Lower lobe of right lung (tissue), 2 donors: ENCODE data around the gene TCF15. TPM values are rescaled to one million over a fixed set of nuclear protein-coding genes. Genes with fewer than 3 reads are reported as not detected.

Experiments used
- ATAC-seq, 2 donors: fragments of 200-7000 bp; cut with Tn5 transposase; one replicate each; pipeline ENCODE4 v1.9.1; 2020 to 2022; ENCODE audit warnings: mild to moderate bottlenecking in 2 of 2, moderate library complexity in 2 of 2
- DNase-seq: peaks from one replicate; pipeline ENCODE4 v3.0.0-alpha.2; 2020
- H3K27ac ChIP-seq: fragments of 200-600 bp; one replicate; pipeline ENCODE4 v1.8.0; 2022
- H3K27me3 ChIP-seq: fragments of 200-600 bp; one replicate; pipeline ENCODE4 v1.8.0; 2022; ENCODE audit warnings: low read depth
- H3K36me3 ChIP-seq: fragments of 200-600 bp; one replicate; pipeline ENCODE4 v1.8.0; 2022; ENCODE audit warnings: mild to moderate bottlenecking
- H3K4me1 ChIP-seq: fragments of 200-600 bp; one replicate; pipeline ENCODE4 v1.8.0; 2022
- H3K4me3 ChIP-seq: fragments of 200-600 bp; one replicate; pipeline ENCODE4 v1.8.0; 2022; ENCODE audit warnings: mild to moderate bottlenecking
- H3K9me3 ChIP-seq: fragments of 200-600 bp; one replicate; pipeline ENCODE4 v1.8.0; 2022
- intact Hi-C: fragments of 100-400 bp; cut with DNase I; formaldehyde crosslinking; loops from one replicate; pipeline ENCODE4 v1.11.0; 2022
- total RNA-seq: library from RNA; stranded (reverse); fragmentation: NEBNext Ultra II Directional; extraction: Animal tissue kit (Norgen Biotek cat#: 25700); gene quantifications from one replicate; pipeline ENCODE4 v1.2.1, GENCODE V29; 2021
- TF ChIP-seq, protein P1 (sequence below): fragments of 200-600 bp; IDR thresholded peaks from one replicate; pipeline ENCODE4 v1.8.0; 2022; ENCODE audit warnings: antibody characterized with exemption, mild to moderate bottlenecking
- donor health status: DM: no; HTN: yes; CAD: no; lungs with severe emphysema.

TCF15 gene
- total RNA-seq, 1 donor from 2014 or later: 0.65 TPM

DNA sequence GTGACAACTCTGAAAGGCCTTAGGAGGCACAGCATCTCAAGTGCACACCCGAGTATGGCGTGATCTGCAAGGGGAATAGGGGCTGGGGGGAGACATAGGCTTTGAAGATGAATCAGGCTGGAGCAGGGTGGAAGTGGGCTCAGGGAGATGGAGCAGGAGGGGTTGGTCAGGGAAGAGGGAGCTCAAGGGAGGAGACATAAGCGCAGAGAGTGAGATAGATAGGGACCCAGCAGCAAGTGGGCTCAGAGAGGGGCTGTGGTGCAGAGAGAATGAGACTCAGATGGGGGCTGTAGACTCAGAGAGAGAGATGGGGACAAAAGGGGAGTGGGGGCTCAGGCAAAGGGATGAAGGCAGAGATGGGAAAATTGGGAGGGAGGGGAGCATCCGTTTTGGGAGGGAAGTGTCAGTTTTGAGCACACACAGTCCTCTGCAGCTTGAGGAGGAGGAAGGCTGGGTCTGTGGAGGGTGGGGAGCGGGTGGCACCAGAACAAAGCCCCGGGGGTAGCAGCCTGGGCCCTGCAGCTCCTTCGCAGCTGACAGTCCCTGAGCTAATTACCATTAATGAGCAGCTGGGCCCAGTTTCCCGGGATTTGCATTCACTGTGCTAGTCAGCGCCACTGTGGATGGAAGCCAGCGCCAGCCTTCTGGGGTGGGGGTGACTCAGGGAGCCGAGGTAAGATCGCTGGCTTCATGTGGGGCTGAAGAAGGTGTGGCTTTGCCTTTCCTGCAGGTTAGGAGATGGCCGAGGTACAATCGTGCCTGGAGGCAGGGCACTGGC lies 24.2 kb upstream of the TCF15 start:
- ATAC-seq: no peak
- Histone ChIP-seq H3K4me3 (no peak overlapping the region), H3K4me1 (no peaks in the 10 kb centered on the region), H3K27me3 (no peaks in the 10 kb centered on the region), H3K27ac (no peak overlapping the region), H3K9me3 (no peaks in the 10 kb centered on the region), H3K36me3 (no peaks in the 10 kb centered on the region)
- DNase-seq: no peak
- TF ChIP-seq, protein P1, sequence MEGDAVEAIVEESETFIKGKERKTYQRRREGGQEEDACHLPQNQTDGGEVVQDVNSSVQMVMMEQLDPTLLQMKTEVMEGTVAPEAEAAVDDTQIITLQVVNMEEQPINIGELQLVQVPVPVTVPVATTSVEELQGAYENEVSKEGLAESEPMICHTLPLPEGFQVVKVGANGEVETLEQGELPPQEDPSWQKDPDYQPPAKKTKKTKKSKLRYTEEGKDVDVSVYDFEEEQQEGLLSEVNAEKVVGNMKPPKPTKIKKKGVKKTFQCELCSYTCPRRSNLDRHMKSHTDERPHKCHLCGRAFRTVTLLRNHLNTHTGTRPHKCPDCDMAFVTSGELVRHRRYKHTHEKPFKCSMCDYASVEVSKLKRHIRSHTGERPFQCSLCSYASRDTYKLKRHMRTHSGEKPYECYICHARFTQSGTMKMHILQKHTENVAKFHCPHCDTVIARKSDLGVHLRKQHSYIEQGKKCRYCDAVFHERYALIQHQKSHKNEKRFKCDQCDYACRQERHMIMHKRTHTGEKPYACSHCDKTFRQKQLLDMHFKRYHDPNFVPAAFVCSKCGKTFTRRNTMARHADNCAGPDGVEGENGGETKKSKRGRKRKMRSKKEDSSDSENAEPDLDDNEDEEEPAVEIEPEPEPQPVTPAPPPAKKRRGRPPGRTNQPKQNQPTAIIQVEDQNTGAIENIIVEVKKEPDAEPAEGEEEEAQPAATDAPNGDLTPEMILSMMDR: no peak
- intact Hi-C loops: no loop called here

DNA sequence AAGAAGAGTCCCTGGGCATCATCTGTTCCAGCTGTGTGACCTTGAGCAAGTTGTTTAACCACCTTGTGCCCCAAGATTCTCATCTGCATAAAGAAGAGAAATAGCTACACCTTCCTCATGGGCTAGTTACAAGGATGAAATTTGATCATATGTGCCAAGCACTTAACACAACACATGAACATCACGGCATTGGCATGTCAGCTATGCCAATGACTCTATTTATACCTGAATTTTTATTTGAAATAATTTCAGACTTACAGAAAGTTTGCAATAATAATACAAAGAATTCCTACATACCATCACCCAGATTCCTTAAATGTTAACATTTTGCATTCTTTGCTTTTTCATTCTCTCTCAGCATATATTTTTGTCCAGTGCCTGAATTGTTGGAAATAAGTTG lies 21.0 kb upstream of the TCF15 start:
- H3K27ac ChIP-seq: no peak overlapping the region
- H3K4me1 ChIP-seq: no peaks in the 10 kb centered on the region
- TF ChIP-seq, protein P1: no peak
- DNase-seq: no peak
- no peak overlapping the region for H3K4me3 ChIP-seq
- H3K27me3 ChIP-seq: no peaks in the 10 kb centered on the region
- intact Hi-C loops: no loop called here
- H3K9me3 ChIP-seq: no peaks in the 10 kb centered on the region
- ATAC-seq: no peak
- no peaks in the 10 kb centered on the region for H3K36me3 ChIP-seq

DNA sequence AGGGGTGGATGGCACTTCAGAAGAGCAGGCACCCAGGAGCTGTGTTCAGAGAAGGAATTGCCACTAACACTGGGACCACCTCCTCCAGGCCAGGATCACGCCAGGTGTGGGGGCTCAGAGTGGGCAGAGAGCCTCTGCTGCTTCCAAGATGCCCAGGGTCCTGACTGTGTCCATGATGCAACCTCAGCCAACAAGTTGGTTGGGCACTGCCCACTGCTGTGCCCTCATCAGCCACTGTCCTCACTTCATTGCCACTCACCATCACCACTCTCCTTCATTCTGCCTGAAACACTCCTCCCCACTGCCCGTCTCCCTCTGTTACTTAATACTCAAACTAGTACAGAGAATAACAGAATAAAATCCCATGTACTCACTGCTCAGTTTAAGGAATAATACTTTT lies 16.5 kb upstream of the TCF15 start:
- no peaks in the 10 kb centered on the region for H3K36me3 ChIP-seq
- ATAC-seq (no peak), DNase-seq (peak; percentile 10)
- no peaks in the 10 kb centered on the region for H3K27me3 ChIP-seq
- H3K4me1 ChIP-seq: no peaks in the 10 kb centered on the region
- H3K9me3 ChIP-seq: no peaks in the 10 kb centered on the region
- H3K4me3 ChIP-seq: no peak overlapping the region
- intact Hi-C loops: no loop called here
- H3K27ac ChIP-seq: no peak overlapping the region
- TF ChIP-seq, protein P1: no peak

DNA sequence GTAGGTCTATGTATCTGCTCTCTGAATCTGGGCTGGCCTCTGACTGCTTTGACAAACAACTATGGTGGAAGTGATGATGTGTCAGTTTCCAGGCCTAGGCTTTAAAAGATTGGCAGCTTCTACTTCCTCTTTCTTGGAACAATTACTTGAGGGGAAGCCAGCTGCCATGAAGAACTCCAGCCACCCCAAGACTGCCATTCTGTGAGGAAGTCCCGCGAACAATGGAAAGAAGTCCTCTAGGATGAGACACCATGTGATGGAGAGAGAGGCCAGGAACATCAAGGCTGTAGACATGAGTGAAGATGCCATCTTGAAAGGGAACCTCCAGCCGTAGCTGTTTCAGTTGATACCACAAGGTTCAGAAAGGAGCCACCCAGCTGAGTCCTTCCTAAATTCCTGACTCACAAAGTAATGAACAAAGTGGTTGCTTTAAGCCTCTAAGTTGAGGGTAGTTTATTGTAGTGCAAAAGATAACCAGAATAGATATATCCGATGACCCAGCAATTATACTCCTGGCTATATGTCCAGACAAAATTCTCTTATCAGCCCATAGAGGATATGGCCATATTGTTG lies 15.3 kb upstream of the TCF15 start:
- H3K36me3 ChIP-seq: no peaks in the 10 kb centered on the region
- no peak for ATAC-seq
- no peak overlapping the region for H3K4me3 ChIP-seq
- H3K27me3 ChIP-seq: peaks cover under 1% of the 10 kb centered on the region
- no peaks in the 10 kb centered on the region for H3K4me1 ChIP-seq
- TF ChIP-seq, protein P1: no peak
- intact Hi-C loops: no loop called here
- peak; percentile 7 for DNase-seq
- H3K27ac ChIP-seq: no peak overlapping the region
- H3K9me3 ChIP-seq: no peaks in the 10 kb centered on the region

DNA sequence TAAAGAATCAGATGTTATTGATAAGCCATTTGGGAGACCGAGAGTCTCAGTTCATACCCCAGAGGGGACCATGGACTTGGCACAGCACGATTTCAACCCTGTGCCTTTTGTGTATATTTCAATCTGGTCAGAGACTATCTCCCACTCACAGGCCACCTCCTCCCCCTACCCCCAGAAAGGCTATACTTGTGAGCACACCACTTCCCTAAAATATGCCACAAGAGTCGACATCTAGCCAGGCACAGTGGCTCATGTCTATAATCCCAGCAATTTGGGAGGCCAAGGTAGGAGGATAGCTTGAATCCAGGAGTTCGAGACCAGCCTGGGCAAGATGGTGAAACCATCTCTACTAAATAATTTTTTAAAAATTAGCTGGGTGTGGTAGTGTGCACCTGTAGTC lies 13.6 kb upstream of the TCF15 start:
- Histone ChIP-seq H3K9me3 (no peaks in the 10 kb centered on the region), H3K27me3 (peaks cover 5% of the 10 kb centered on the region), H3K4me1 (no peaks in the 10 kb centered on the region), H3K27ac (no peak overlapping the region), H3K36me3 (no peaks in the 10 kb centered on the region), H3K4me3 (no peak overlapping the region)
- DNase-seq (peak; percentile 1), ATAC-seq (no peak)
- intact Hi-C loops: no loop called here
- TF ChIP-seq, protein P1: no peak
